Ishikawa (cell line): ENCODE results near the gene KIF26B.

ENCODE experiments used
- CEBPB ChIP-seq: IDR thresholded peaks from 2 replicates; pipeline ENCODE4 v1.6.1; 2012
- CREB1 ChIP-seq: IDR thresholded peaks from 2 replicates; pipeline ENCODE4 v1.6.1; 2012; ENCODE audit warnings: low read depth
- EP300 ChIP-seq: IDR thresholded peaks from 2 replicates; pipeline ENCODE4 v1.6.1; 2012; ENCODE audit warnings: borderline replicate concordance
- TCF12 ChIP-seq: IDR thresholded peaks from 2 replicates; pipeline ENCODE4 v1.6.1; 2012; ENCODE audit warnings: low read depth
- YY1 ChIP-seq: IDR thresholded peaks from 2 replicates; pipeline ENCODE4 v1.6.1; 2012; ENCODE audit warnings: low read depth
- ZBTB7A ChIP-seq: IDR thresholded peaks from 2 replicates; pipeline ENCODE4 v1.6.1; 2012; ENCODE audit warnings: low read depth
- TF ChIP-seq, protein P1 (sequence below): IDR thresholded peaks from 2 replicates; pipeline ENCODE4 v1.6.1; 2012
- TF ChIP-seq, protein P2 (sequence below): IDR thresholded peaks from 2 replicates; pipeline ENCODE4 v1.6.1; 2012; ENCODE audit warnings: low read depth, mild to moderate bottlenecking

DNA sequence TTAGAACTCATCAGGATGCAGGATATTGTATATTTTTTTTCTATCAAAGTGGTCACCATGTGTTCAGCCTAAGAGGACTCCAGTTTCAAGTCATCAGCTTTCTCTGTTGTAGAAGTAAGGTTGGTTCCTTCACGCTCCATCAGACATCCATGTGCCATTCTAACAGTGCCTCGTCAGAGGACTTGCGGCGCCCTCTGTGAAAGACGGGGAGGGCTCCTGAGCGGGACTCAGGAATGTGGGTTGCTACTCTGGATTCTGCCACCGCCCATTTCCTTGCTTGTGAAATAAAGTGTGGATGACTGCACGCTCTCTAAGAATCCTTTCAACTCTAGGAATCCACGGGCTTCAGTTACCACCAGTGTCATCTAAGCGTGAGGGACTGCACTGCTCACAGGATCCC is 593.5 kb downstream of the KIF26B start:
- no peak for TF ChIP-seq ZBTB7A
- TF ChIP-seq YY1, result no peak
- TF ChIP-seq CEBPB, result no peak; the same call in 1 of the 2 replicates
- TF ChIP-seq, protein P1, sequence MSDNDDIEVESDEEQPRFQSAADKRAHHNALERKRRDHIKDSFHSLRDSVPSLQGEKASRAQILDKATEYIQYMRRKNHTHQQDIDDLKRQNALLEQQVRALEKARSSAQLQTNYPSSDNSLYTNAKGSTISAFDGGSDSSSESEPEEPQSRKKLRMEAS, result peak; percentile 43
- TF ChIP-seq EP300, result no peak
- 0 out of 2 replicates have a peak, but pooled peaks have one; percentile 19 for TF ChIP-seq TCF12
- TF ChIP-seq CREB1, result no peak
- TF ChIP-seq, protein P2, sequence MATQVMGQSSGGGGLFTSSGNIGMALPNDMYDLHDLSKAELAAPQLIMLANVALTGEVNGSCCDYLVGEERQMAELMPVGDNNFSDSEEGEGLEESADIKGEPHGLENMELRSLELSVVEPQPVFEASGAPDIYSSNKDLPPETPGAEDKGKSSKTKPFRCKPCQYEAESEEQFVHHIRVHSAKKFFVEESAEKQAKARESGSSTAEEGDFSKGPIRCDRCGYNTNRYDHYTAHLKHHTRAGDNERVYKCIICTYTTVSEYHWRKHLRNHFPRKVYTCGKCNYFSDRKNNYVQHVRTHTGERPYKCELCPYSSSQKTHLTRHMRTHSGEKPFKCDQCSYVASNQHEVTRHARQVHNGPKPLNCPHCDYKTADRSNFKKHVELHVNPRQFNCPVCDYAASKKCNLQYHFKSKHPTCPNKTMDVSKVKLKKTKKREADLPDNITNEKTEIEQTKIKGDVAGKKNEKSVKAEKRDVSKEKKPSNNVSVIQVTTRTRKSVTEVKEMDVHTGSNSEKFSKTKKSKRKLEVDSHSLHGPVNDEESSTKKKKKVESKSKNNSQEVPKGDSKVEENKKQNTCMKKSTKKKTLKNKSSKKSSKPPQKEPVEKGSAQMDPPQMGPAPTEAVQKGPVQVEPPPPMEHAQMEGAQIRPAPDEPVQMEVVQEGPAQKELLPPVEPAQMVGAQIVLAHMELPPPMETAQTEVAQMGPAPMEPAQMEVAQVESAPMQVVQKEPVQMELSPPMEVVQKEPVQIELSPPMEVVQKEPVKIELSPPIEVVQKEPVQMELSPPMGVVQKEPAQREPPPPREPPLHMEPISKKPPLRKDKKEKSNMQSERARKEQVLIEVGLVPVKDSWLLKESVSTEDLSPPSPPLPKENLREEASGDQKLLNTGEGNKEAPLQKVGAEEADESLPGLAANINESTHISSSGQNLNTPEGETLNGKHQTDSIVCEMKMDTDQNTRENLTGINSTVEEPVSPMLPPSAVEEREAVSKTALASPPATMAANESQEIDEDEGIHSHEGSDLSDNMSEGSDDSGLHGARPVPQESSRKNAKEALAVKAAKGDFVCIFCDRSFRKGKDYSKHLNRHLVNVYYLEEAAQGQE, result no peak
